Ovary (tissue), 3 donors: Measurements from ENCODE around the gene MAP3K8.

ENCODE experiments used
- CTCF ChIP-seq, 3 donors: fragments of 450-650 bp in 2 of 3; fragments of 200-600 bp in 1 of 3; IDR thresholded peaks; one replicate each; pipeline versions ENCODE4 v1.5.1 to v1.8.0; 2016 to 2022; ENCODE audit warnings: antibody characterized with exemption in 3 of 3, mild to moderate bottlenecking in 1 of 3
- EP300 ChIP-seq: sonication (generic); formaldehyde crosslinking; IDR thresholded peaks from one replicate; pipeline ENCODE4 v1.6.1; 2017; ENCODE audit warnings: antibody characterized with exemption
- POLR2A ChIP-seq: fragments of 450-650 bp; IDR thresholded peaks from one replicate; pipeline ENCODE4 v1.6.1; 2017; ENCODE audit warnings: antibody characterized with exemption, mild to moderate bottlenecking, moderate library complexity
- donor health status: DM: no; HTN: no; CAD: no.

- TF ChIP-seq CTCF (IDR thresholded peaks at IDR 0.05) (no peak), EP300 (no peak), POLR2A (no peak)
Measured at GRCh38 chr10:30467651-30468338, 33.8 kb downstream of the MAP3K8 start.
